ENCODE measurements around the gene LRRIQ1.

The LRRIQ1 gene

GRCh38 chr12:85273381-85274314 lies 237.5 kb downstream of the LRRIQ1 start:
- TF ChIP-seq CTCF (IDR thresholded peaks at IDR 0.05) = no peak

- TF ChIP-seq CTCF (IDR thresholded peaks at IDR 0.05) = no peak
These were observed 238.1 kb downstream of the LRRIQ1 start for GRCh38 chr12:85274315-85274651.

GRCh38 chr12:85275374-85275773 lies 239.2 kb downstream of the LRRIQ1 start:
- TF ChIP-seq CTCF (IDR thresholded peaks at IDR 0.05) = no peak

- TF ChIP-seq CTCF (IDR thresholded peaks at IDR 0.05) = no peak
These were observed 241.0 kb downstream of the LRRIQ1 start for GRCh38 chr12:85277191-85277590.

GRCh38 chr12:85277900-85278597 lies 241.9 kb downstream of the LRRIQ1 start:
- no peak for TF ChIP-seq CTCF (IDR thresholded peaks at IDR 0.05)

- no peak for TF ChIP-seq CTCF (IDR thresholded peaks at IDR 0.05)
These were observed 242.7 kb downstream of the LRRIQ1 start for GRCh38 chr12:85278598-85279448.

GRCh38 chr12:85279449-85280164 lies 243.5 kb downstream of the LRRIQ1 start:
- TF ChIP-seq CTCF (IDR thresholded peaks at IDR 0.05) = no peak

All from LNCAP (cell line).